CD14-positive monocyte (primary cell): Measurements from ENCODE around the gene LLCFC1. TPM values are rescaled to one million over a fixed set of nuclear protein-coding genes. Genes with fewer than 3 reads are reported as not detected.

Experiments
- DNase-seq, 3 donors: peaks; one replicate each; pipeline ENCODE4 v3.0.0-alpha.2; 2011 to 2022
- H2AFZ ChIP-seq: 2 replicates; pipeline ENCODE4 v1.6.0; 2012; ENCODE audit warnings: mild to moderate bottlenecking, low read depth, low read length, inconsistent platforms; ENCODE audit not compliant: insufficient read depth, poor library complexity, severe bottlenecking
- H3K27ac ChIP-seq, 2 donors: 1 replicate in 1 of 2; 2 replicates in 1 of 2; pipeline ENCODE4 v1.5.1; 2012 to 2013; ENCODE audit warnings: low read length in 2 of 2, control low read depth in 1 of 2, inconsistent platforms in 1 of 2, low read depth in 1 of 2, mild to moderate bottlenecking in 1 of 2
- H3K27me3 ChIP-seq, 2 donors: one replicate each; pipeline versions ENCODE4 v1.6.0 to v1.6.1; 2011 to 2013; ENCODE audit warnings: low read length in 2 of 2; ENCODE audit not compliant: control insufficient read depth in 2 of 2, insufficient read depth in 2 of 2
- H3K36me3 ChIP-seq, 2 donors: replicated peaks in 1 of 2; 1 replicate in 1 of 2; 2 replicates in 1 of 2; pipeline versions ENCODE4 v1.5.1 to v1.6.1; 2012 to 2013; ENCODE audit warnings: low read length in 2 of 2, control low read depth in 1 of 2, inconsistent platforms in 1 of 2, mild to moderate bottlenecking in 1 of 2; ENCODE audit not compliant: insufficient read depth in 2 of 2, control insufficient read depth in 1 of 2
- H3K4me1 ChIP-seq, 2 donors: 1 replicate in 1 of 2; 2 replicates in 1 of 2; pipeline versions ENCODE4 v1.5.1 to v1.6.1; 2012 to 2013; ENCODE audit warnings: low read length in 2 of 2, control low read depth in 1 of 2, inconsistent platforms in 1 of 2, mild to moderate bottlenecking in 1 of 2, moderate library complexity in 1 of 2; ENCODE audit not compliant: insufficient read depth in 2 of 2, control insufficient read depth in 1 of 2
- H3K4me2 ChIP-seq: replicated peaks from 2 replicates; pipeline ENCODE3; 2012; ENCODE audit warnings: low read length, moderate library complexity, mild to moderate bottlenecking; ENCODE audit not compliant: poor library complexity, severe bottlenecking; ENCODE audit errors: extremely low read depth
- H3K4me3 ChIP-seq, 3 experiments: fragments of 200-600 bp in 1 of 3; sonication (generic) in 1 of 3; replicated peaks in 1 of 3; 1 replicate in 2 of 3; 2 replicates in 1 of 3; pipeline ENCODE4 v1.5.1; 2011 to 2013; ENCODE audit warnings: low read length in 3 of 3, mild to moderate bottlenecking in 3 of 3, control low read depth in 2 of 3, low read depth in 2 of 3, inconsistent platforms in 1 of 3, moderate library complexity in 1 of 3
- H3K79me2 ChIP-seq: 2 replicates; pipeline ENCODE4 v1.6.0; 2012; ENCODE audit warnings: mild to moderate bottlenecking, control low read depth, inconsistent platforms, low read length, moderate library complexity; ENCODE audit not compliant: insufficient read depth
- H3K9ac ChIP-seq: 2 replicates; pipeline ENCODE4 v1.6.0; 2017; ENCODE audit warnings: low read length, mild to moderate bottlenecking; ENCODE audit not compliant: insufficient read depth, poor library complexity, severe bottlenecking
- H3K9me3 ChIP-seq, 2 donors: replicated peaks in 1 of 2; 1 replicate in 1 of 2; 2 replicates in 1 of 2; pipeline versions ENCODE4 v1.5.1 to v1.6.1; 2012 to 2013; ENCODE audit warnings: low read length in 2 of 2, control low read depth in 1 of 2; ENCODE audit not compliant: control insufficient read depth in 1 of 2, insufficient read depth in 1 of 2
- H4K20me1 ChIP-seq: 2 replicates; pipeline ENCODE4 v1.6.0; 2012; ENCODE audit warnings: mild to moderate bottlenecking, low read length, control low read depth, moderate library complexity; ENCODE audit not compliant: insufficient read depth
- H3K27ac Mint-ChIP-seq, 7 donors: one replicate each; pipeline ENCODE4 v1.8.0; 2020; ENCODE audit warnings: mild to moderate bottlenecking in 7 of 7, mixed read lengths in 7 of 7, moderate library complexity in 6 of 7, inconsistent platforms in 2 of 7
- H3K27me3 Mint-ChIP-seq, 3 donors: one replicate each; pipeline ENCODE4 v1.8.0; 2021 to 2022; ENCODE audit warnings: low read depth in 3 of 3, mild to moderate bottlenecking in 3 of 3, mixed read lengths in 3 of 3, moderate library complexity in 3 of 3, inconsistent platforms in 1 of 3
- H3K36me3 Mint-ChIP-seq, 2 donors: one replicate each; pipeline ENCODE4 v1.8.0; 2020; ENCODE audit warnings: mixed read lengths in 2 of 2, inconsistent platforms in 1 of 2, mild to moderate bottlenecking in 1 of 2
- H3K4me1 Mint-ChIP-seq: one replicate; pipeline ENCODE4 v1.8.0; 2020; ENCODE audit warnings: mild to moderate bottlenecking, mixed read lengths
- H3K4me3 Mint-ChIP-seq, 2 donors: one replicate each; pipeline ENCODE4 v1.8.0; 2020; ENCODE audit warnings: mild to moderate bottlenecking in 2 of 2, mixed read lengths in 2 of 2, moderate library complexity in 1 of 2
- H3K9me3 Mint-ChIP-seq, 7 donors: one replicate each; pipeline ENCODE4 v1.8.0; 2020 to 2022; ENCODE audit warnings: mixed read lengths in 7 of 7, mild to moderate bottlenecking in 6 of 7, moderate library complexity in 6 of 7, inconsistent platforms in 2 of 7
- CTCF ChIP-seq: fragments of 200-600 bp; IDR thresholded peaks from one replicate; pipeline ENCODE4 v1.8.0; 2022; ENCODE audit warnings: antibody characterized with exemption, mild to moderate bottlenecking
- WGBS: methylation state at CpG from one replicate; pipeline ENCODE4 v1.1.5; 2013; ENCODE audit warnings: missing lambda C conversion rate; ENCODE audit not compliant: insufficient coverage; 5-methylcytosine and 5-hydroxymethylcytosine counted together
- intact Hi-C, 2 donors: fragments of 100-400 bp; cut with micrococcal nuclease; formaldehyde crosslinking; loops; one replicate each; pipeline versions ENCODE4 v1.15.0 to v1.15.1; 2023
- polyA plus RNA-seq, 3 donors: library from polyadenylated mRNA; depleted of rRNA in 1 of 3; unstranded in 2 of 3; stranded (reverse) in 1 of 3; fragments of 300-500 nt in 2 of 3; fragments of >200 nt in 1 of 3; fragmentation: Illumina TruSeq in 2 of 3; gene quantifications; 1 replicate in 2 of 3; 2 replicates in 1 of 3; pipeline ENCODE4 v1.2.3, GENCODE V29; 2012 to 2021

LLCFC1 gene
- polyA plus RNA-seq, 3 donors: 0.84 TPM; not detected in 2

GRCh38 chr7:142963993-142964392 lies 24.7 kb downstream of the LLCFC1 start:
- Histone ChIP-seq H2AFZ (no peak overlapping the region), H3K27me3 (no peaks in the 10 kb centered on the region), H3K9me3 (no peaks in the 10 kb centered on the region), H3K9ac (no peak overlapping the region), H3K27ac (no peak overlapping the region), H3K4me1 (peaks cover 7 to 8% of the 10 kb centered on the region in 2 donors), H3K4me3 (no peak overlapping the region), H4K20me1 (no peaks in the 10 kb centered on the region), H3K36me3 (no peaks in the 10 kb centered on the region), H3K79me2 (no peaks in the 10 kb centered on the region), H3K4me2 (no peak overlapping the region)
- Mint-ChIP-seq H3K4me3 (no peak overlapping the region), H3K27ac (no peak overlapping the region), H3K9me3 (peaks cover 0 to 2% (median 0%) of the 10 kb centered on the region in 7 donors), H3K4me1 (peaks cover 9% of the 10 kb centered on the region), H3K27me3 (peaks cover 6 to 12% (median 8%) of the 10 kb centered on the region in 3 donors), H3K36me3 (no peaks in the 10 kb centered on the region)
- 92% methylated on average over 2 of the region's 2 CpGs for WGBS
- no peak for TF ChIP-seq CTCF
- DNase-seq: no peak
- intact Hi-C loops: no loop called here

- no peak overlapping the region for H3K4me3 Mint-ChIP-seq
- H3K27me3 Mint-ChIP-seq: peaks cover 4 to 6% (median 6%) of the 10 kb centered on the region in 3 donors
- no peaks in the 10 kb centered on the region for H3K27me3 ChIP-seq
- no peak overlapping the region for H3K4me2 ChIP-seq
- 75% methylated on average over 2 of the region's 6 CpGs for WGBS
- H3K9me3 ChIP-seq: no peaks in the 10 kb centered on the region
- H3K4me3 ChIP-seq: no peak overlapping the region
- no peaks in the 10 kb centered on the region for H3K36me3 ChIP-seq
- peaks cover 0 to 2% (median 0%) of the 10 kb centered on the region in 7 donors for H3K9me3 Mint-ChIP-seq
- peaks cover 11 to 15% of the 10 kb centered on the region in 2 donors for H3K4me1 ChIP-seq
- no peak overlapping the region for H3K9ac ChIP-seq
- TF ChIP-seq CTCF: no peak
- intact Hi-C loops: no loop called here
- H3K79me2 ChIP-seq: no peaks in the 10 kb centered on the region
- H3K27ac Mint-ChIP-seq: no peak overlapping the region
- no peak for DNase-seq
- H3K36me3 Mint-ChIP-seq: no peaks in the 10 kb centered on the region
- H4K20me1 ChIP-seq: no peaks in the 10 kb centered on the region
- peaks cover 14% of the 10 kb centered on the region for H3K4me1 Mint-ChIP-seq
- H3K27ac ChIP-seq: no peak overlapping the region
- no peak overlapping the region for H2AFZ ChIP-seq
Observed at GRCh38 chr7:142964502-142965246, 25.4 kb downstream of the LLCFC1 start.
